Measurements from ENCODE around the gene PLPPR4.

Gene PLPPR4

DNA sequence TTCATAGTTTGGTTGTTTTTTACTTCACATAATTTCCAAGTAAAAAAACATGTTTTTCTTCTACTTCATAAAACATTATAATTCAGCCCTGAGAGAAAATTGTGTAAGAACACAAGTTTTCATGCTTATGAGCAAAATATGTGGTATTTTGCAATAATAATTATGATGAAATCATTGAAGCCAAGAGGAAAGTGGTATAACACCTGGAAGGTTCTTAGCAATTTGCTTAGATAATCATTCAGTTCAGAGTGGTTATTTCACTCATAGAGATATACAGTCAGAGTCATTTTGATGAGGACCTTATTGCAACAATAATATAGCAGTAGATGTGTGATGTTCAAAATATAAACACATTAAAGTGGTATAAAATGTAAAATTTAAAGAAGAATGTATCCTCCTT is 94.5 kb downstream of the PLPPR4 start:
- DNase-seq = no peak

Data from GOT3 (cell line).